Stimulated activated CD4-positive, alpha-beta T cell treated with anti-CD3 and anti-CD28 coated beads, Interleukin-15, amount 100 ng/mL, for 48 hours (primary cell): ENCODE measurements around the gene CTDSPL.

Experiments used
- DNase-seq, 2 donors: peaks; one replicate each; pipeline ENCODE4 v3.0.0-alpha.2; 2020; ENCODE audit warnings: low read depth in 2 of 2

The CTDSPL gene

DNA sequence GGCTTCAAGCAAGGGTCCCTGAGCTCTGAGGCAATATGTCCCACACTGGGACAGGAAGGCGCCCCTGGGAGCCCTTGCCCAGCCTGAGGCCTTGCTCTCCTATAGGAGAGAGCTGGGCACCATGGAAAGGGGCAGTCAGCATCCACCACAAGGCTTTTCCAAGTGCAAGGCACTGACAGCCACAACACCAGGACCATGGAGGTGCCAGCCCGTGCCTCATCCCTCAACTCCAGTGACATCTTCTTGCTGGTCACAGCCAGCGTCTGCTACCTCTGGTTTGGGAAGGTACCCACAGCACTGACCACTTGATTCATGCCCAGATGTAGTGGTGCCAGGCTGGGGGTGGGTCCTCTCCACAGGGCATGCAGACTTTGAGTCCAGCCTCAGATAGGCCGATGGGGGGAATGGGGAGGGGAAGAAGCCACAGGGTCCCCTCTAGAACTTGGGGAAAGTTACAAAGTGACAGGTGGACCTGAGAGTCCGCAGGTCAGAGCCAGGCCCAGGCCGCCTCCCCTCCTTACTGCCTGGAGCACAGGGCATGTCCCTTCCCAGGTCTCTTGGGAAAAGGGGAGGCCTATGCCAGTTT is 140.7 kb downstream of the CTDSPL start:
- no peak for DNase-seq

DNA sequence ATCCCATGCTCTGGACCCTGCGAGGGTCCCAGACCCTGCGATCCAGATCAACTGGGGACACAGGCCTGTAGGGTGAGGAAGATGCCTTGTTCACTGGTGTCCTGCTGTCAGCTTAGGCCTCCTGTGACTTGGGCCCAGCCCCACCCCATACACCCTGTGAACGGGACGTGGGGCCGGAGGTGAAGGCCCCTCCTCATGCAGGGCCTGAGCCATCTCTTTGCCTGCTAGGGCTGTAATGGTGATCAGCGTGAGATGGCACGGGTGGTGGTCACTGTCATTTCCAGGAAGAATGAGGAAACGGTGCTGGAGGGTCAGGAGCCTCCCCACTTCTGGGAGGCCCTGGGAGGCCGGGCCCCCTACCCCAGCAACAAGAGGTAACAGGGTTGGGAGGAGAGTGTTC is 141.3 kb downstream of the CTDSPL start:
- no peak for DNase-seq

DNA sequence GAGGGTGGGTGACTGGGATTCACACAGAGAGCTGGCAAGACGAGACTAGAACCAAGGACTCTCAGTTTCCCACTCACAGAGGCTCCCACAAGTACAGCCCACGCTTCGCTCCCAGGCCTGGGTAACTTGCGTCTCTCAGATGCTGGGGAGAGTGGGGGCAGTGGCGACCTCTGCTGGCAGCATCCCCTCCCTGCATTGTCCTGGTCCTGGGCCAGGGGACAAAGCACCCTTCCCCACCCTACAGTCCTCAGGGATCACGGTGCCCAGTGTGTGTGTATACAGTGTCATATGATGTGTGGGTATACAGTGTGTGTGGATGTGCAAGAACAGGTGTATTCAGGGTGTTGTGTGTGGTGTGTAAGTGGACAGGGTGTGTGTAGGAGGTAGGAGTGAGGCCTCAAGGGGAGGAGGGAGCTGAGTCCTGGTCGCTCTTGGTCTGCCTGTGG is 141.7 kb downstream of the CTDSPL start:
- DNase-seq, result peak in 1 of 2 donors; percentile 57

DNA sequence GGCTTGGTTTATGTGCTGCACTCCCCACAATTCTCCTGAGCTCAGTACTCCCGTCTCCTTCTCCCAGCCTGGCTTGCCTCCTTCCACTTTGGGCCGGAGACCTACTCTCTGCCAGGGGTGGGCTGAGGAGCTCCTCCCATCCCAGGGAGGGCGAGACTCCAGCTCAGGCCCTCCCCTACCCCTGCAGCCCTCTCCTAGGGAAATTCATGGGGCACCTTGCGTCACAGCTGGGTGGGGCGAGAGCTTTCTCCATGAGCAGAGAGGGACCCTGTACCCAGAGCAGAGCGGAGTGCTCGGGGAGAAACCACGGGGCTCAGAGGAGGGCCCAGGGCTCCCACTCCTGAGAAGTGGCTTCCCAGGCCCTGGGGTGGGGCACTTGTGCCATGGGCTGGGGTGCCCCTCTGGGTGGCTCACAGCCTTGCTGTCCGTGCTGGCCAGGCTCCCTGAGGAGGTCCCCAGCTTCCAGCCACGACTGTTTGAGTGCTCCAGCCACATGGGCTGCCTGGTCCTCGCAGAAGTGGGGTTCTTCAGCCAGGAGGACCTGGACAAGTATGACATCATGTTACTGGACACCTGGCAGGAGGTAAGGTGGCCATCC is 142.2 kb downstream of the CTDSPL start:
- no peak for DNase-seq

DNA sequence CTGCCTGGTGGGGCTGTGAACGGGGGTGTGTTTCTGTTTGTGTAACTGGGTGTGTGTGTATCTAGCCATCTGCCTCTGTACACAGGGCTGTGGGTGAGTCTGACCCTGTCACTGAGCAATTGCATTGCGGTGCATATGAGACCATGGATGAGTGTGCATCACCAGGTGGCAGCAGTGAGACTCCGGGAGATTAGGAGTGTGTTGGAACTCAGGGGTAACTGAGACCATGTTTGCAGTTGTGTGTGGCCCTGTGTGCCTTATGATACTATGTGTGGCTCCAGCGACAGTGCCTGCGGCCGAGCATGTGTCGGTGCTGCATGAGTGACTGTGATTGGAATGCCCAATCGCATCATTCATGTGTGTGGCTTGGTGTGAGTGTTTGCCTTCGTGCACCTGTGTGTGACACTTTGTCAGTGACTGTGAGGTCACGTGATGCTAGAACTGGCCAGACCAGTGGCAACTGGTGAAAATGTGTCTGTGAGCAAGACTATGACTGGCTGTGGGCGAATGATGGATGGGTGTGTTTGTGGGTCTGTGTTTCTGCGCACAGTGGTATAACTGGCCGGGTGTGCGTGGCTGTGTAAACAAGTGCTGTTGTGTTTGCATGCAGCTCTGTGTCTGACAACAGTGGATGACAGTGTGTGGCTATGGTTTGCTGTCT is 142.9 kb downstream of the CTDSPL start:
- DNase-seq, result peak in 1 of 2 donors; percentile 33

DNA sequence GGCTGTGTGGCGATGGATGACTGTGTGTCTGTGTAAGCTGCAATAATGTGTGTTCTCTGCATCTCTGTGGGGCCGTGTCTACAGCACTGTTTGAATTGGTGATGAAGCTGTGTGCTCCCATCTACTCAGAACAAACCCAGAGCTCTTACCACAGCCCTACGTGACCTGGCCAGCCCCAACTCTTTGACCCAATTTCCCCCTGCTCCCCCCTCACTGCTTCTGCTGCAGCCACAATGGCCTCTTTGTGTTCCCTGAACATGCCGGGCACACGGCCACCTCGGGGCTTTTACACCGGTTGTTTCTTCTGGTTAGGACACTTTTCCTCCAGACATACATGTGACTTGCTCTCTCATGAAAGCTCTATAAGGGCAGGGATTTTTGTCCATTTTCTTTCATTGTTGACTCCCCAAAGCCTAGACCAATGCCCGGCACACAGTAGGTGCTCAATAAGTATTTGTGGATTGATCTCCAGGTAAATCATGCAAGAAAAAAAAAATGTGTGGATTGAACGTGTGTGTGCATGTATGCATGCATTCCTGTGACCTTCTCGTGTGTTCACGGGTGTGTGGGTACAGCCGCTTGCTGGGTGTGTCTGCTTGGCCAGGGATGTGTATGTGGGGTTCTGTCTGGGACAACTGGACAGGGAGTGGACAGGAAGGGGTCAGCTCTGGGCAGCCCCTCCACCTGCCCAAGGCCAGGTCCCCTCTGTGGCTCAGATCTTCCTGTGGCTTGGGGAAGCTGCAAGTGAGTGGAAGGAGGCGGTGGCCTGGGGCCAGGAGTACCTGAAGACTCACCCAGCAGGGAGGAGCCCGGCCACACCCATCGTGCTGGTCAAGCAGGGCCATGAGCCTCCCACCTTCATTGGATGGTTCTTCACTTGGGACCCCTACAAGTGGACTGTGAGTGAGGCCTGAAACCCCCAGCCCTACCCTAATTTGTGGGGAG is 143.7 kb downstream of the CTDSPL start:
- no peak for DNase-seq

DNA sequence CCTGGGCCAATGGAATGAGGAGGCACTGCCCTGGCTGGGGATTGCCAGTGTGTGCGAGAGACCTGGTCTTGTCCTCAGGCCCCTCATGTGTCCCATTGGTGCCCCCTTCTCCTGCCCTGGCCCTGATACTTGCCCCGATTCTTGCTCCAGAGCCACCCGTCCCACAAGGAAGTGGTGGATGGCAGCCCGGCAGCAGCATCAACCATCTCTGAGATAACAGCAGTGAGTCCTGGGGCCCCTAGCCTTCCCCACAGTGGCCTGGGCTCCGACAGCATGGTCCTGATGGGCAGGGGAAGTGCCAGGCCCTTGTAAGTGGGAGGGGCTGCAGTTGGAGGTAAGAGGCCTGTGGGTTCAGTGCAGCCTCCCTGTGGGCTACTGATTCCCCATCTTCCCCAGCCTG is 144.4 kb downstream of the CTDSPL start:
- DNase-seq, result no peak

DNA sequence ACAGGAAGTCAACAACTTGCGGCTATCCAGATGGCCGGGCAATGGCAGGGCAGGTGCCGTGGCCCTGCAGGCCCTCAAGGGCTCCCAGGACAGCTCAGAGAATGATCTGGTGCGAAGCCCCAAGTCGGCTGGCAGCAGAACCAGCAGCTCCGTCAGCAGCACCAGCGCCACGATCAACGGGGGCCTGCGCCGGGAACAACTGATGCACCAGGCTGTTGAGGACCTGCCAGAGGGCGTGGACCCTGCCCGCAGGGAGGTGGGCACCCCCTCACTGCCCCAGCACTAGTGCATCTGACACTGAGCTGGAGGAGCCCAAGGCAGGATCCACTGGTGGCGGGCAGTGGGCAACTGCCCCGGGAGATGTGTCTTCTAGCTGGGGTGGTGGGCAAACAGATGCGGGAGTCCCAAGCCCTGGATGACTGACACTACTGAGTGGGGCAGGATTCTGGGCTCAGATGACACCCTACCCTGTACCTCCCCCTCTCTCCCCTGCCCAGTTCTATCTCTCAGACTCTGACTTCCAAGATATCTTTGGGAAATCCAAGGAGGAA is 144.8 kb downstream of the CTDSPL start:
- DNase-seq, result no peak

DNA sequence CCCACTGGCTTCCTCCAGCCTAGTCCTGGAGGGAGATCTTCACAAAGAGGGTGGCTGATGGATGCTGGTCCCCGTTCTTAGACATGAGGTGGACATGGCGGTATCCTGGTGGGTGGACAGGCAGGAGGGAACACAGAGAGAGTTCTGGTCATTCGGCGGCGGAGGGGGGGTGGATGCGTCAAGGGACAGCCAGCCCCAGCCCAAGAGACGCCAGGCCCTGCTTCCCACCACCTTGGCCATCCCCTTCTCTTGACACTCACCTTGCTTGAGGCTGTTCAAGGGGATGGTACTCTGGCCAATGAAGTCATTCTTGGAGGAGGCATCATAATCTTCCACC is 146.0 kb downstream of the CTDSPL start:
- DNase-seq, result no peak

DNA sequence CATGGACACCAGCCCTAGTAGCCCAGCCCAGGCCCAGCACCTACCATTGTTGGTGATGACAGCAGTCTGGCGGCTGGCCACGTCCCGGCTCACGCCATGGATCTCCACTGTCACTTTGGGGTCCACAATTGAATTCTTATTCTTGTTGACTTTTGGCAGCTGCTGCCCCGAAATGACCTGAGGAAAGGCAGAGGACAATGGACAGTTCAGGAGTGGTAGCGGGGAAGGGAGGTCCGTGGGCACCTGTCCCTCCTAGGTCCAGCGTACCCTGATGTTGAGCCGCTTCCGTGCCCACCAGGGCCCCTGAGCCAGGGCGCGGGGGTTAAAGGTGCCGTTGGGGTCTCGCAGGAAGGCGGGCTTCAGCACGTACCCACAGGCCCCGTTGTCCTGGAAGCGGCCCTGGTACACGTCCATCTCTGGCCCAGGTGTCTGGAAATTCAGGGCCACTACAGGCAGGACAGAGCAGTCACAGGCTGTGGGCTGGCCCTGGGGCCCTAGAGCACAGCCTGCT is 146.6 kb downstream of the CTDSPL start:
- no peak for DNase-seq

DNA sequence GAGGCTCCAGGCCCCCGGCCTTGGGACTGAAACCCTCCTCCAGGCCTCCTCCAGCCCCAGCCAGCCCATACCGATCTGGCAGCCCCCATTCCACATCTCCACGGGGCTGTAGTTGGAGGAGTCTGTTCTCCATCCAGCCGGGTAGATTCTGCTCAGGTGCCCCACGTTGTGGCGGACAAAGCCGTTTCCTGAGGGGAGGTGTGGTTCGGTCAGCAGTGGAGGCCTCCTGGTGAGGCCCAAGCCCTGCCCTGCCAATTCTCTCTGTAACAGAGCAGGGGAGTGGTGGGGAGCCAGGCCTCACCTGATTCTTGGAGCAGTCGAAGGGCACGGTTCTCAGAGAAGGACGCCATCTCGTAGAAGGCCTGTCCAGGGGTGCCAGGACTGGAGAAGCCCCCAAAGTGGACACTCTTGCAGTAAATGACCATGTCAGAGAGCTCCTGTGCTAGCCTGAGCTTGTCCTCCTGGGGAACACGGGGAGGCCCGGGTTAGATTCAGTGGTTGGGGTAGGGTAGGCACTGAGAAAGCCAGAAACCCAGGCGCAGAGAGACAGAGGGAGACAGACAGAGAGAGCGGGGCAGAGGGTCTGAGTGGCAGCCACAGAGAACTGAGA is 147.4 kb downstream of the CTDSPL start:
- no peak for DNase-seq

DNA sequence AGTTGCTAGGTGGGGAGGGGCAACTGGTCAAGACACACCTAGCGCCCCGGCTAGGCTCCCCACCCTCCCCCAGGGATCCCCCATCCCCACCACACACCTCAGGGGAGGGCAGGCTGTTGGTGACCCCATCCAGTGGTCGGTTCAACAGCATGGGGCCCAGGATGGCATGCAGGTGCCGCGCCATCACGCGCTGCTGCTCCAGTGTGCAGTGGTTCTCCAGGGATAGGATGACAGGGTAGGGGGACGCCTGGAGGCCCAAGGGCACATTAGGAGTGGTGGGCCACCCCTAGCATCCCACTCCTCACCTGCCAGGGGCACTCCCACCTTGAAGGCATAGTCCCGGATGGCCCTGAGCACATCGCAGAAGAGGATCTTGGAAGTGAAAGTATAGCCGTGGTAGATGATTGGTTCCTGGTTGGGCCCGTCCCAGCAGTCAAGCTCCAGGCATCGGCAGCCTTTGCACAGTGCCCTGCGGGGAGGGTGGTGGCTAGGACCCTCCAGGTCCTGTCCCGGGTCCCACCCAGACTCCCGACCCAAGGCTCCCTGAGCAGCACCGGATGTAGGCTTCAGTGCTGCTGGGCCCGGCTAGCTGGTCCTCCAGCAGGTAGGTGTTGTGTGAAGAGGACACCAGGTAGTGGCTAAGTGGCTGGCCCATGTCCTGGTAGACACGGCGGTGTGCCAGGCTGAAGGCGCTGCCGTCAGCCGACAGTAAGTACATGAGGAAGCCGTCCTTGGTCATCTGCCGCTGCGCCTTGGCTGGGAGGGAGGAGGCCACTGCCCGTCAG is 148.3 kb downstream of the CTDSPL start:
- DNase-seq, result no peak

DNA sequence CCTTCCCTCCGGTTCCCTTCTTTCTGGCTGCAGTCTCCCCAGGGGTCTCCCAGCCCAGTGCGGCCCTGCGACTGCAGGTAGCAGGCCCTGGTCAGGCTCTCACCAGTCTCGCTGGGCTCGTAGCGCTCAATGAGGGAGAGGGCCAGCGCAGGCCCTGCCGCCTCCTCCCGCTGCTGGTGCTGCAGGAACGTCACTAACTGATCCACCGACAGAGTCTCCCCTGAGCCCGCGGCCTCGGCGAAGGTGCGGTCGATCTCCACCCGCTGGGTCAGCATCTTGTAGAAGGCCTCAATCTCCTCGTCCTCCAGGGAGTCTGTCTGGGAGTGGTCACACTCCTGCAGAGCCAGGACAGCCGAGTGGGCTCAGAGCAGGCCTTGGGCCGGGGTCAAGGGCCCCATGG is 149.4 kb downstream of the CTDSPL start:
- no peak for DNase-seq

DNA sequence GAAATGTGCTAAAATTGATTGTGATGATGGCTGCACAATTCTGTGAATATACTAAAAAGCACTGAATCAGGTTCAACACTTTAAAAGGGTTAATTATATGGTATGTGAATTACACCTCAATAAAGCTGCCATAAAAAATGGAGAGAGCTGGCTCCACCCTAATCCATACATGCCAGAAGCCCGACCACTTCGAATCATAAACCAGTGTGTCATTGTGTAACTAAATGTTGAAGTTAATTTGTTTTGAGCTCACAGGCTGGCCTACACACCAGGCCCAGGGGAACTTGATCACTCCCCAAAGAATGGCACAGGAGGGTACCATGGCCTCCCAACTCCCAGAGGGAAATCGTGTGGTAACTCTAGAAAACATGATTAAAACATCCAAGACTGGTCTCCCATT is 153.8 kb downstream of the CTDSPL start:
- no peak for DNase-seq

DNA sequence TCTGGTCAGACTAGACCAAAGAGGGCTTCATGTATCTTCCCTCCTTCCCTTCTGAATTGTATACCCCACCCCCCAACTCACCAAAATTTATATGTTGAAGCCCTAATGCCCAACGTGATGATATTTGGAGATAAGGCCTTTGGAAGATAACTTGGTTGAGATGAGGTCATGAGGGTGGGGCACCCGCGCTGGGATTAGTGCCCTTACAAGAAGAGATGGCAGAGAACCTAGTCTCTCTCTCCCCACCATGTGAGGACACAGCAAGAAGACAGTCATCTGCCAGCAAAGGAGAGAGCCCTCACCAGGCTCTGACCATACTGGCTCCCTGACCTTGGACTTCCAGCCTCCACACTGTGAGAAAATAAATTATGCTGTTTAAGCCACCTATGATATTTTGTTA is 154.3 kb downstream of the CTDSPL start:
- DNase-seq, result no peak

DNA sequence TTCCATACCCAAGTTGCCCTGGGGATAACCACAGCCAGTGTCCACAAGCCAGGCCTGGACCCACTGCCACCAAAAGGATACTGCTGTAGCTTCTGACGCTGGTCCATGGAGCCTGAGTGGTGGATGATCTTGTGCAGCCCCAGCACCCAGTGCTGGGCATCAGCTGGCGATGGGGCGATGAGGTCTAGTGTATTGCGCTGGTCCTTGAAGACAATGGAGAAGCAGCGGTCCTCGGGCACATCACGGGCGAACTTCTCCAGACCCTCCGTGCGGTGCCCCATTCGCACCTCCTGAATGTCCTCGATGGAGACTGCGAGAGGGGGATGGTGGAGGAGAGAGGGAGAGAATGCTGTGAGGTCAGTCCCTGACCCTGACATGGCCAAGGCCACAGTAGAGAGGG is 154.7 kb downstream of the CTDSPL start:
- no peak for DNase-seq

DNA sequence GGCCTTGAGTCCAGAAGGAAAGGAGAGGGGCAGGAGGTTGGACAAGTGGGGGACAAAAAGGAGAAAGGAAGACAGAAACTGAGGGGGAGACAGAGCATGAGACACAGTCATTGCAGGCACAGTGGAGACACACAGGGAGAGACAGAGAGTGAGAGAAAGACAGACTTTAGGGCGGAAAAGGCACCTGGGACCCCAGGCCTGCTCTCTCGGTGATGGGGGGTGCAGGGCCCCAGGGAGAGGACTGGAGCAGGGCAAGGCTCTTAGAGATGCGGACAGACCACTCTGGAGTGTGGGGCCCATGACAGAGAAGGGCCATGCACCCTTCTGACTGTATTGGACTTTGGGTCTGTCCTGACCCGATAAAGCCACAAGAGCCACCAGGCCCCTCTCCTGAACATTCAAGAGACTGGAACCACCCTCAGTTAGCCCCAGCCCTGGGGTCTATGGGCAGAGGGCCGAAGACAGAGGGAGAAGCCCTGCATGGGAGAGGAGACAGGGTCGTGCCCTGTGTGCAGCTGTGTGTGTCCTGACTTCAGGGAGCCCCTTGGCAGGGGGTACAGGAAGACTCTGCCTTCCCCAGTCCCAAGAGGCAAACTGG is 155.3 kb downstream of the CTDSPL start:
- no peak for DNase-seq

DNA sequence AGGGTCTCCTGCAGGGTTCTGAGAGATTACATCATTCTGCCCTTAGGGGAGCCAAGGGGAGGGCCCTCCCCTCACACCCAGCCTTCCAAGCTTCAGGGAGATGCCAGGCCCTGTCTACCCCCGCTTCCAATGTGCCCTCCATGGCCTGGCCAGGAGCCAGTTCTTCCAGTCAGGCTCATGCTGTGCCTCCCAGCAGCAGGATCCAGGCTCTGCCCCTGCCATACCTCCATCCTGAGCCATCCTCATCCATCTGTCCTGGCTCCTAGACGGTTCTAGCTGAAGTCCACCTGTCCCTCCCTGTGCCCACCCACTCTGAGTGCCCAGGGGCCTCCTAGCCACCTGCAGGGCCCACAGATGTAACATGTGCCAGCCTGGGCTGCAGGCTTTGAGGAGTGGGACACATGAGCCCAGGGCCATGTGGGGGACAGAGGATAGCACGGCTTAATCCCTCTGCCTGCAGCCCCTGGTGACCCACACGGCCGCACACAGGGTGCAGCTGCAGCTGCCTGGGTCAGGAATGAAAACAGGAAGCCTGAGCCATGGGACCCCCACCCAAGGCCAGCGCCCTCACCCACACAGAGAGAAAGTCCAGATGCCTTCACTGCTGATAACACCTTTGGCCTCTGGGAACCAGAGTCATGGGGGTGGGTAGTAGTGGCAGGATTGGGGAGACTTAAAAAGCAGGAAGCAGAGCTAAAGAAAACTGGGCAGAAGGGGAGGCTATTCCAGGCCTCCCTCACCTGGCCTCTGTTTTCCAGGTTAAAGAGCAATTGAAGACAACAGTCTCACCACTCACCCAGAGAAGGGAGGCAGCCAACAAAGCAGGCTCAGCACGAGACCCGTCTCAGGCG is 156.0 kb downstream of the CTDSPL start:
- no peak for DNase-seq
